ENCODE results near the gene TRIM7. TPM values are rescaled to one million over a fixed set of nuclear protein-coding genes. Genes with fewer than 3 reads are reported as not detected.
"Not testable (repeated sequence)": the region's sequence is repeated elsewhere in the genome, so short reads cannot be mapped to it uniquely, and the experiment has no call there.

Gene TRIM7
- total RNA-seq, 1 experiment from 2014 or later, result 3.2 TPM

- no peak for DNase-seq (ENCODE audit: low read depth)
Measured at GRCh38 chr5:181212934-181213333, 7.9 kb upstream of the TRIM7 start.

GRCh38 chr5:181212080-181212479 lies 7.1 kb upstream of the TRIM7 start:
- no peak for DNase-seq (ENCODE audit: low read depth)

- DNase-seq (ENCODE audit: low read depth), result no peak
Measured at GRCh38 chr5:181211208-181211607, 6.2 kb upstream of the TRIM7 start.

- DNase-seq (ENCODE audit: low read depth), result not testable (repeated sequence)
Measured at GRCh38 chr5:181210698-181211097, 5.7 kb upstream of the TRIM7 start.

GRCh38 chr5:181210148-181210547 lies 5.2 kb upstream of the TRIM7 start:
- not testable (repeated sequence) for DNase-seq (ENCODE audit: low read depth)

GRCh38 chr5:181209006-181209405 lies 4.0 kb upstream of the TRIM7 start:
- not testable (repeated sequence) for DNase-seq (ENCODE audit: low read depth)

GRCh38 chr5:181207960-181208253 lies 2.9 kb upstream of the TRIM7 start:
- no peak for DNase-seq (ENCODE audit: low read depth)

- peak; percentile 92 for DNase-seq (ENCODE audit: low read depth)
Measured at GRCh38 chr5:181207214-181207959, 2.4 kb upstream of the TRIM7 start.

- no peak for DNase-seq (ENCODE audit: low read depth)
Measured at GRCh38 chr5:181205761-181206649, 1.0 kb upstream of the TRIM7 start.

GRCh38 chr5:181204113-181204825 lies 727 bp downstream of the TRIM7 start:
- DNase-seq (ENCODE audit: low read depth), result peak; percentile 37

- DNase-seq (ENCODE audit: low read depth), result no peak
Measured at GRCh38 chr5:181203777-181204112, 1.3 kb downstream of the TRIM7 start.

- no peak for DNase-seq (ENCODE audit: low read depth)
Measured at GRCh38 chr5:181203093-181203711, 1.8 kb downstream of the TRIM7 start.

- no peak for DNase-seq (ENCODE audit: low read depth)
Measured at GRCh38 chr5:181200816-181201215, 4.2 kb downstream of the TRIM7 start.

GRCh38 chr5:181199881-181200638 lies 4.9 kb downstream of the TRIM7 start:
- no peak for DNase-seq (ENCODE audit: low read depth)

GRCh38 chr5:181198905-181199519 lies 6.0 kb downstream of the TRIM7 start:
- no peak for DNase-seq (ENCODE audit: low read depth)

- no peak for DNase-seq (ENCODE audit: low read depth)
Measured at GRCh38 chr5:181198106-181198685, 6.8 kb downstream of the TRIM7 start.

GRCh38 chr5:181197326-181197951 lies 7.6 kb downstream of the TRIM7 start:
- no peak for DNase-seq (ENCODE audit: low read depth)

- no peak for DNase-seq (ENCODE audit: low read depth)
Measured at GRCh38 chr5:181195249-181195761, 9.7 kb downstream of the TRIM7 start.

GRCh38 chr5:181194489-181195248 lies 10.3 kb downstream of the TRIM7 start:
- no peak for DNase-seq (ENCODE audit: low read depth)

Data from M059J (cell line).